NCI-H774 (cell line): ENCODE results near the gene AP4M1.

Experiments used
- DNase-seq: peaks from one replicate; lab custom pipeline; 2025; lab: John Stamatoyannopoulos, UW

AP4M1 gene

GRCh38 chr7:100087055-100087750 is 14.2 kb upstream of the AP4M1 start:
- DNase-seq = no peak

GRCh38 chr7:100088095-100088620 is 13.3 kb upstream of the AP4M1 start:
- no peak for DNase-seq

GRCh38 chr7:100088621-100089457 is 12.6 kb upstream of the AP4M1 start, which contains the start of gene COPS6:
TSS of gene COPS6 (plus strand) at chr7:100088969. CDS start at chr7:100088991, 22 bp downstream.
- peak; percentile 69 for DNase-seq

- DNase-seq = no peak
These were observed 11.8 kb upstream of the AP4M1 start for GRCh38 chr7:100089458-100090196.

- DNase-seq = no peak
These were observed 10.7 kb upstream of the AP4M1 start for GRCh38 chr7:100090527-100091410.

GRCh38 chr7:100091411-100092181 is 9.8 kb upstream of the AP4M1 start:
- no peak for DNase-seq

GRCh38 chr7:100093054-100093453 is 8.4 kb upstream of the AP4M1 start:
- no peak for DNase-seq

GRCh38 chr7:100093498-100093897 is 7.9 kb upstream of the AP4M1 start:
- DNase-seq = no peak

- no peak for DNase-seq
These were observed 7.4 kb upstream of the AP4M1 start for GRCh38 chr7:100093925-100094486.

- DNase-seq = no peak
These were observed 6.2 kb upstream of the AP4M1 start for GRCh38 chr7:100095289-100095688.

GRCh38 chr7:100095704-100096103 is 5.7 kb upstream of the AP4M1 start:
- DNase-seq = no peak

- no peak for DNase-seq
These were observed 2.5 kb upstream of the AP4M1 start for GRCh38 chr7:100098913-100099312.

GRCh38 chr7:100099452-100099851 is 2.0 kb upstream of the AP4M1 start:
- no peak for DNase-seq

- peak; percentile 95 for DNase-seq
These were observed 925 bp upstream of the AP4M1 start for GRCh38 chr7:100100420-100101015.

- no peak for DNase-seq
These were observed 1.8 kb downstream of the AP4M1 start for GRCh38 chr7:100102950-100103840.

GRCh38 chr7:100105534-100105933 is 4.1 kb downstream of the AP4M1 start:
- DNase-seq = no peak

- DNase-seq = no peak
These were observed 5.2 kb downstream of the AP4M1 start for GRCh38 chr7:100106633-100107032.

GRCh38 chr7:100107125-100107737 is 5.8 kb downstream of the AP4M1 start:
- no peak for DNase-seq
